D721Med (cell line): ENCODE measurements around the gene SPATA24.
A peak's percentile ranks its signal among the peaks of the same experiment; 100 is the strongest.

Experiments used
- DNase-seq: peaks from one replicate; pipeline ENCODE4 v3.0.0; 2011; ENCODE audit warnings: low spot score; ENCODE audit not compliant: insufficient read length
- FAIRE-seq: peaks from 2 replicates; lab custom pipeline; 2011; peaks lifted over from hg19 to GRCh38; lab: Jason Lieb, UNC
- CTCF ChIP-seq: IDR thresholded peaks from 2 replicates; pipeline ENCODE4 v1.5.1; 2012; ENCODE audit warnings: mild to moderate bottlenecking, control low read depth; ENCODE audit not compliant: insufficient read depth; ENCODE audit errors: missing control alignments

SPATA24 gene

GRCh38 chr5:139393497-139394122, 10.3 kb downstream of the SPATA24 start:
- TF ChIP-seq CTCF: no peak
- FAIRE-seq: no peak
- no peak for DNase-seq

GRCh38 chr5:139392678-139393496, 11.0 kb downstream of the SPATA24 start:
- peak; percentile 59 for TF ChIP-seq CTCF
- DNase-seq (peak; percentile 93), FAIRE-seq (no peak)

GRCh38 chr5:139392324-139392677, 11.6 kb downstream of the SPATA24 start:
- FAIRE-seq: no peak
- no peak for DNase-seq
- TF ChIP-seq CTCF: no peak

- FAIRE-seq (no peak), DNase-seq (peak; percentile 16)
- TF ChIP-seq CTCF: no peak
Measured at GRCh38 chr5:139391570-139392323, 12.1 kb downstream of the SPATA24 start.

- peak; percentile 12 for DNase-seq
- TF ChIP-seq CTCF: no peak
- FAIRE-seq: no peak
Measured at GRCh38 chr5:139390639-139391569, 13.0 kb downstream of the SPATA24 start.

GRCh38 chr5:139389701-139390638, 13.9 kb downstream of the SPATA24 start, which contains the start of gene MZB1:
MZB1 (minus strand) TSS chr5:139389913; CDS start chr5:139389856, 57 bp downstream.
- DNase-seq (peak; percentile 13), FAIRE-seq (no peak)
- TF ChIP-seq CTCF: no peak
